NCI-H774 (cell line): Measurements from ENCODE around the gene UBE2Q1.

Source experiments
- DNase-seq: peaks from one replicate; lab custom pipeline; 2025; lab: John Stamatoyannopoulos, UW

UBE2Q1 gene

GRCh38 chr1:154577346-154578057 is 19.0 kb upstream of the UBE2Q1 start:
- DNase-seq = no peak

- no peak for DNase-seq
Measured at GRCh38 chr1:154575951-154576566, 17.6 kb upstream of the UBE2Q1 start.

GRCh38 chr1:154575147-154575927 is 16.9 kb upstream of the UBE2Q1 start:
- DNase-seq = no peak

GRCh38 chr1:154574716-154575115 is 16.3 kb upstream of the UBE2Q1 start:
- DNase-seq = no peak

GRCh38 chr1:154573168-154573510 is 14.7 kb upstream of the UBE2Q1 start:
- DNase-seq = no peak

GRCh38 chr1:154572468-154573167 is 14.2 kb upstream of the UBE2Q1 start:
- DNase-seq = no peak

- no peak for DNase-seq
Measured at GRCh38 chr1:154571964-154572288, 13.5 kb upstream of the UBE2Q1 start.

- no peak for DNase-seq
Measured at GRCh38 chr1:154571244-154571963, 12.9 kb upstream of the UBE2Q1 start.

GRCh38 chr1:154568157-154568815 is 9.8 kb upstream of the UBE2Q1 start:
- DNase-seq = no peak

- peak; percentile 73 for DNase-seq
Measured at GRCh38 chr1:154567386-154568156, 9.1 kb upstream of the UBE2Q1 start, which contains the start of gene CHRNB2. CHRNB2 (plus strand) TSS chr1:154567778; CDS start chr1:154568045, 267 bp downstream.

GRCh38 chr1:154565876-154566275 is 7.4 kb upstream of the UBE2Q1 start:
- DNase-seq = no peak

- DNase-seq = peak; percentile 94
Measured at GRCh38 chr1:154559466-154560044, 1.1 kb upstream of the UBE2Q1 start.

GRCh38 chr1:154558720-154559465 is 431 bp upstream of the UBE2Q1 start:
- peak; percentile 99 for DNase-seq

- no peak for DNase-seq
Measured at GRCh38 chr1:154557248-154557938, 1.1 kb downstream of the UBE2Q1 start.

GRCh38 chr1:154556422-154556821 is 2.0 kb downstream of the UBE2Q1 start:
- DNase-seq = no peak

- DNase-seq = no peak
Measured at GRCh38 chr1:154553056-154554030, 5.1 kb downstream of the UBE2Q1 start.

- DNase-seq = no peak
Measured at GRCh38 chr1:154552036-154552435, 6.4 kb downstream of the UBE2Q1 start.

GRCh38 chr1:154551474-154551873 is 7.0 kb downstream of the UBE2Q1 start:
- DNase-seq = no peak
